ENCODE data around the gene LHX3. TPM values are rescaled to one million over a fixed set of nuclear protein-coding genes. Genes with fewer than 3 reads are reported as not detected.

LHX3 gene
- polyA plus RNA-seq, 1 donor from 2014 or later, result not detected

GRCh38 chr9:136198605-136199083, 6.3 kb downstream of the LHX3 start:
- Histone ChIP-seq H3K79me2 (replicated peaks; ENCODE audit: insufficient read depth, low read length) (no peaks in the 10 kb centered on the region), H3K9me3 (ENCODE audit: low read length) (no peaks in the 10 kb centered on the region), H3K4me2 (ENCODE audit: low read length) (no peak overlapping the region), H2AFZ (ENCODE audit: low read depth, low read length) (no peak overlapping the region), H3K36me3 (ENCODE audit: insufficient read depth, low read length) (no peaks in the 10 kb centered on the region), H3K27me3 (ENCODE audit: insufficient read depth, low read depth, low read length) (peaks cover 96% of the 10 kb centered on the region), H3K4me3 (ENCODE audit: low read length) (peak overlapping the region; percentile 54), H3K9ac (ENCODE audit: low read length) (no peak overlapping the region), H4K20me1 (ENCODE audit: insufficient read depth) (no peaks in the 10 kb centered on the region), H3K9me2 (ENCODE audit: insufficient read depth, low read length) (no peaks in the 10 kb centered on the region), H3F3A (ENCODE audit: insufficient read depth, low read length, poor library complexity, severe bottlenecking) (no peaks in the 10 kb centered on the region), H3K27ac (ENCODE audit: low read length) (no peak overlapping the region)
- TF ChIP-seq MXI1 (conservative IDR thresholded peaks at IDR 0.05; ENCODE audit: poor library complexity, severe bottlenecking) (peak; percentile 32), EZH2 (IDR thresholded peaks at IDR 0.05; ENCODE audit: borderline replicate concordance, insufficient read depth, low read length, poor library complexity, severe bottlenecking) (peak; percentile 98)
- TF ChIP-seq, protein P1, sequence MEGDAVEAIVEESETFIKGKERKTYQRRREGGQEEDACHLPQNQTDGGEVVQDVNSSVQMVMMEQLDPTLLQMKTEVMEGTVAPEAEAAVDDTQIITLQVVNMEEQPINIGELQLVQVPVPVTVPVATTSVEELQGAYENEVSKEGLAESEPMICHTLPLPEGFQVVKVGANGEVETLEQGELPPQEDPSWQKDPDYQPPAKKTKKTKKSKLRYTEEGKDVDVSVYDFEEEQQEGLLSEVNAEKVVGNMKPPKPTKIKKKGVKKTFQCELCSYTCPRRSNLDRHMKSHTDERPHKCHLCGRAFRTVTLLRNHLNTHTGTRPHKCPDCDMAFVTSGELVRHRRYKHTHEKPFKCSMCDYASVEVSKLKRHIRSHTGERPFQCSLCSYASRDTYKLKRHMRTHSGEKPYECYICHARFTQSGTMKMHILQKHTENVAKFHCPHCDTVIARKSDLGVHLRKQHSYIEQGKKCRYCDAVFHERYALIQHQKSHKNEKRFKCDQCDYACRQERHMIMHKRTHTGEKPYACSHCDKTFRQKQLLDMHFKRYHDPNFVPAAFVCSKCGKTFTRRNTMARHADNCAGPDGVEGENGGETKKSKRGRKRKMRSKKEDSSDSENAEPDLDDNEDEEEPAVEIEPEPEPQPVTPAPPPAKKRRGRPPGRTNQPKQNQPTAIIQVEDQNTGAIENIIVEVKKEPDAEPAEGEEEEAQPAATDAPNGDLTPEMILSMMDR (IDR thresholded peaks at IDR 0.05; ENCODE audit: poor library complexity, severe bottlenecking), result no peak

GRCh38 chr9:136197930-136198604, 6.9 kb downstream of the LHX3 start:
- H3K9me2 ChIP-seq (ENCODE audit: insufficient read depth, low read length), result no peaks in the 10 kb centered on the region
- H3K79me2 ChIP-seq (replicated peaks; ENCODE audit: insufficient read depth, low read length), result no peaks in the 10 kb centered on the region
- TF ChIP-seq, protein P2, sequence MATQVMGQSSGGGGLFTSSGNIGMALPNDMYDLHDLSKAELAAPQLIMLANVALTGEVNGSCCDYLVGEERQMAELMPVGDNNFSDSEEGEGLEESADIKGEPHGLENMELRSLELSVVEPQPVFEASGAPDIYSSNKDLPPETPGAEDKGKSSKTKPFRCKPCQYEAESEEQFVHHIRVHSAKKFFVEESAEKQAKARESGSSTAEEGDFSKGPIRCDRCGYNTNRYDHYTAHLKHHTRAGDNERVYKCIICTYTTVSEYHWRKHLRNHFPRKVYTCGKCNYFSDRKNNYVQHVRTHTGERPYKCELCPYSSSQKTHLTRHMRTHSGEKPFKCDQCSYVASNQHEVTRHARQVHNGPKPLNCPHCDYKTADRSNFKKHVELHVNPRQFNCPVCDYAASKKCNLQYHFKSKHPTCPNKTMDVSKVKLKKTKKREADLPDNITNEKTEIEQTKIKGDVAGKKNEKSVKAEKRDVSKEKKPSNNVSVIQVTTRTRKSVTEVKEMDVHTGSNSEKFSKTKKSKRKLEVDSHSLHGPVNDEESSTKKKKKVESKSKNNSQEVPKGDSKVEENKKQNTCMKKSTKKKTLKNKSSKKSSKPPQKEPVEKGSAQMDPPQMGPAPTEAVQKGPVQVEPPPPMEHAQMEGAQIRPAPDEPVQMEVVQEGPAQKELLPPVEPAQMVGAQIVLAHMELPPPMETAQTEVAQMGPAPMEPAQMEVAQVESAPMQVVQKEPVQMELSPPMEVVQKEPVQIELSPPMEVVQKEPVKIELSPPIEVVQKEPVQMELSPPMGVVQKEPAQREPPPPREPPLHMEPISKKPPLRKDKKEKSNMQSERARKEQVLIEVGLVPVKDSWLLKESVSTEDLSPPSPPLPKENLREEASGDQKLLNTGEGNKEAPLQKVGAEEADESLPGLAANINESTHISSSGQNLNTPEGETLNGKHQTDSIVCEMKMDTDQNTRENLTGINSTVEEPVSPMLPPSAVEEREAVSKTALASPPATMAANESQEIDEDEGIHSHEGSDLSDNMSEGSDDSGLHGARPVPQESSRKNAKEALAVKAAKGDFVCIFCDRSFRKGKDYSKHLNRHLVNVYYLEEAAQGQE (IDR thresholded peaks at IDR 0.05; ENCODE audit: borderline replicate concordance), result no peak
- TF ChIP-seq RAD21 (conservative IDR thresholded peaks at IDR 0.05), result no peak
- TF ChIP-seq POLR2AphosphoS5 (IDR thresholded peaks at IDR 0.05), result no peak
- no peak for TF ChIP-seq EP300 (conservative IDR thresholded peaks at IDR 0.05; ENCODE audit: poor library complexity, severe bottlenecking)
- no peak for TF ChIP-seq TAF1 (IDR thresholded peaks at IDR 0.05; ENCODE audit: low read depth)
- TF ChIP-seq MXI1 (conservative IDR thresholded peaks at IDR 0.05; ENCODE audit: poor library complexity, severe bottlenecking), result no peak
- no peak for TF ChIP-seq EZH2 (IDR thresholded peaks at IDR 0.05; ENCODE audit: borderline replicate concordance, insufficient read depth, low read length, poor library complexity, severe bottlenecking)
- TF ChIP-seq SMC3 (conservative IDR thresholded peaks at IDR 0.05; ENCODE audit: poor library complexity), result no peak
- TF ChIP-seq, protein P1 (IDR thresholded peaks at IDR 0.05; ENCODE audit: poor library complexity, severe bottlenecking), result no peak
- H3K4me2 ChIP-seq (ENCODE audit: low read length), result no peak overlapping the region
- no peaks in the 10 kb centered on the region for H3K9me3 ChIP-seq (ENCODE audit: low read length)
- H3K27me3 ChIP-seq (ENCODE audit: insufficient read depth, low read depth, low read length), result peaks cover 95% of the 10 kb centered on the region
- no peaks in the 10 kb centered on the region for H4K20me1 ChIP-seq (ENCODE audit: insufficient read depth)
- no peaks in the 10 kb centered on the region for H3F3A ChIP-seq (ENCODE audit: insufficient read depth, low read length, poor library complexity, severe bottlenecking)
- H3K27ac ChIP-seq (ENCODE audit: low read length), result no peak overlapping the region
- H2AFZ ChIP-seq (ENCODE audit: low read depth, low read length), result no peak overlapping the region
- H3K9ac ChIP-seq (ENCODE audit: low read length), result no peak overlapping the region
- peak overlapping the region; percentile 54 for H3K4me3 ChIP-seq (ENCODE audit: low read length)
- no peaks in the 10 kb centered on the region for H3K36me3 ChIP-seq (ENCODE audit: insufficient read depth, low read length)
